Fibroblast of mammary gland (primary cell): ENCODE measurements around the gene UQCC5.
A peak's percentile ranks its signal among the peaks of the same experiment; 100 is the strongest.

Experiments used
- DNase-seq: peaks from one replicate; pipeline ENCODE4 v3.0.0-alpha.2; 2010; ENCODE audit warnings: low read depth
- H3K4me3 ChIP-seq: 2 replicates; pipeline ENCODE4 v1.5.1; 2011; ENCODE audit warnings: low read depth, mild to moderate bottlenecking, low read length, moderate library complexity; ENCODE audit not compliant: control insufficient read depth
- CTCF ChIP-seq: conservative IDR thresholded peaks from 2 replicates; pipeline ENCODE4 v1.5.1; 2011; ENCODE audit warnings: low read depth, low read length, inconsistent platforms; ENCODE audit not compliant: control insufficient read depth, insufficient read depth

UQCC5 gene

DNA sequence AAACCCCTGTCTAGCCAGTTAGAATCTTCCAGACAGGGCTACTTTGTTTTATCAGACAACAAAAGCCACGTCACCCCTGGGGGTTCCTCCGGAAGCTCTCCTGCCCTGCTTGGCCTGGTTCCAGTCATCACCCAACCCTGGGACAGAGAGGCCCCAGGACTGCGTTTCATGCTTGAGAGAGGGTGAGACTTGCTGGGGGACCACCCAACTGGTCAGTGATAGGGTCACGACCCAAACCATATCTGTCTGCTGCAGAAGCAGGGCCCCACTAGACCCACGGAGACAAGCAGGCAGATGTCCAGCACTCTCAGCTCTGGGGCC, 3.9 kb upstream of the UQCC5 start:
- peak overlapping the region; percentile 71 for H3K4me3 ChIP-seq

GRCh38 chr3:52532838-52533622, 3.4 kb upstream of the UQCC5 start:
- H3K4me3 ChIP-seq = peak overlapping the region; percentile 71
- no peak for TF ChIP-seq CTCF
- DNase-seq = no peak

More for the DNA sequence above, 3.9 kb upstream of the UQCC5 start:
- no peak for TF ChIP-seq CTCF
- peak; percentile 40 for DNase-seq

- H3K4me3 ChIP-seq = peak within 1 kb of the TSS; percentile 71
- DNase-seq = peak; percentile 51
- TF ChIP-seq CTCF = no peak
Measured at GRCh38 chr3:52533623-52534280, 2.7 kb upstream of the UQCC5 start, which contains the start of gene NT5DC2. NT5DC2 (minus strand) TSS chr3:52533857; CDS start chr3:52533737, 120 bp downstream.

GRCh38 chr3:52534281-52535183, 1.9 kb upstream of the UQCC5 start:
- no peak for TF ChIP-seq CTCF
- H3K4me3 ChIP-seq = peak overlapping the region; percentile 60
- DNase-seq = peak; percentile 58

DNA sequence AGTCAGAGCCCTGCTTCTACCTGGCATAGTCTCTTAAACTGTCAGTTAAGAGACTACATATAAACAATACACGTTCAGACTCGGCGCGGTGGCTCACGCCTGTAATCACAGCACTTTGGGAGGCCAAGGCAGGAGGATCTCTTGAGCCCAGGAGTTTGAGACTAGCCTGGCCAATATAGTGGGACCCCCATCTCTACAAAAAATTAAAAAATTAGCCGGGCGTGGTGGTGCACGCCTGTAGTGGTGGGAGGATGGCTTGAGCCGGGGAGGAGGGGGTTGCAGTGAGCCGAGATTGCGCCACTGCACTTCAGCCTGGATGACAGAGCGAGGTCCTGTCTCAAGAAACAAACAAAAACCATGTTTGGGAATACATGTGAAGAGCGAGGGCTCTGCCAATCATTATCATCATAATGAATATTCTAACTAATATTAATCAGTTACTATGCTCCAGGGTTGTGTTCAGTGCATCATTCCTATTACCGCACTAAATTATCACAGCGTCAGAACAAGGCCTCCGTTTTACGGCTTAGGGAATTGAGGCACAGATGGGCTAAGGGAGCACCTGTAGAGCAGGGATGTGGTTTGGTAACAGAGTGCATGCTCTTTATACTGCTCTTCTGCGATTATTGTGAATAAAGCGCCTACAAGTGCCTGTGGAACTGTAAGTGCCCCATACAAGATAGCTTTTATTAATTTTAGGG, 844 bp upstream of the UQCC5 start:
- peak overlapping the region; percentile 60 for H3K4me3 ChIP-seq
- no peak for TF ChIP-seq CTCF
- DNase-seq = no peak

GRCh38 chr3:52536112-52536368, 365 bp upstream of the UQCC5 start:
- H3K4me3 ChIP-seq = peak overlapping the region; percentile 21
- no peak for TF ChIP-seq CTCF
- no peak for DNase-seq
